Hematopoietic multipotent progenitor cell (in vitro differentiated cells): ENCODE data around the gene GABARAP. TPM values are rescaled to one million over a fixed set of nuclear protein-coding genes. Genes with fewer than 3 reads are reported as not detected.

Experiments used
- DNase-seq, 3 donors: peaks; one replicate each; pipeline ENCODE4 v3.0.0-alpha.2; 2011 to 2015; ENCODE audit warnings: low read depth in 2 of 3, low spot score in 2 of 3
- total RNA-seq: library from RNA; depleted of rRNA; stranded (reverse); fragments of >200 nt; gene quantifications from one replicate; pipeline ENCODE4 v1.2.3, GENCODE V29; 2012

The GABARAP gene
- 121 TPM for total RNA-seq

DNA sequence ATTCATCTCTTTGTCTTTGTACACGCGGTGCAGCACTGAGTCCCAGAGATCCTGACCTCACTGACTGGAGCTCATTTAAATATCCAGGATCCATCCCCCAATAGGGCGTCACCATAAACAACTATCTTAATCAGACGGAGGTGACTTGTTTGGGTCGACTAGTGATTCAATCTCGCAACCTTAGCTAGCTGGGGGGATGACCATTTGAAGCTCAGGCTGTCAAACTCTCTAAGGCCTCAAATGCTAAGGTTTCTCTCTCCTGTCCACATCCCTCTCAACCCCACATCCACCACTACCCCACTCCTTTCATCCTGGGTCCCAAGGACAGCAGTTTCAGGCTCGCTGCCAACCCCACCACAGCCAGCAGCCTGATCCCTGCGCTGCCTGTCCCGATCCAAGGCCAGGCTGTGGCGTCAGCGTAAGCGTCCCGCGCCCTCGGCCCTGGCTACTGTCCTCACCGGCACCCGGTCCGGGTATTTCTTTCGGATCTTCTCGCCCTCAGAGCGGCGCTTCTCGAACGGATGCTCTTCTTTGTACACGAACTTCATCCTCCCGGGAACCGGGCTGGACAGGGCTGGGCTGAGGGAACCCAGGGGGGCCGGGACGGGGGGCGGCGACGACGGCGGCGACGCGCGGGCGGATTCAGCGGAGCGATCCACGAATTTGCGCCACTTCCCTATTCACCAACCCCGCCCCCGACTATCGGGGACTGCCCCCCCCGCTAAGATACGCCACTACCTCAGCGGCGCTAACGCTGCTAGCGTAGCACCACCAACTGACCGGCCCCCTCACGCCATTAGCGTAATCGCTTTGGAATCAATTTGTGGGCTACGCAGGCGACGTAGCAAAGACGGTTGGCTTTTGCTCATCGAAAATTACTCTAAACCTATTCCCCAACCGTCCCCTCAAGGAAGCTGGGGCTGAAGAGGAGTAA, at the start of gene GABARAP:
Gene GABARAP (minus strand): TSS at position 667 of the 934 bp plus-strand sequence. CDS start 119 bp downstream, at position 548.
- peak in 2 of 3 donors; percentile 91 to 94 for DNase-seq

DNA sequence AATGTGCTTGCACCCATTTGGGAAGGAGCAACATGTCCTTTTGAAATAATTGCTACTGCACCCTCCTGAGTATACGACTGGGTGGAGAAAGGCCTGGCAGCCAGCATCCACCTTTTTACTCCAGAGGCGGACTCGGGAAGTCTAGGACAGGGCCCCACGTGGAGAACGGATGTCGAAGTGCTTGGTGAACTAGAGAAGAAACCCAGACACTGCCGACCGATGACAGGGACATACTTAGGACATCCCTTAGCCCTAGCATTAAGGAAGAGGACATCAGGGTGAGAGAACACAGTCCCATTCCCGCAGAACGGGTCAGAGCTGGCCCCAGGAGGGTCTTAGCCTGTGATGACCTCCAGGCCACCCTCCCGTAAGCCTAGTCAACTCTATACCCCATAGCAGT, 48.4 kb upstream of the GABARAP start:
- DNase-seq: no peak

DNA sequence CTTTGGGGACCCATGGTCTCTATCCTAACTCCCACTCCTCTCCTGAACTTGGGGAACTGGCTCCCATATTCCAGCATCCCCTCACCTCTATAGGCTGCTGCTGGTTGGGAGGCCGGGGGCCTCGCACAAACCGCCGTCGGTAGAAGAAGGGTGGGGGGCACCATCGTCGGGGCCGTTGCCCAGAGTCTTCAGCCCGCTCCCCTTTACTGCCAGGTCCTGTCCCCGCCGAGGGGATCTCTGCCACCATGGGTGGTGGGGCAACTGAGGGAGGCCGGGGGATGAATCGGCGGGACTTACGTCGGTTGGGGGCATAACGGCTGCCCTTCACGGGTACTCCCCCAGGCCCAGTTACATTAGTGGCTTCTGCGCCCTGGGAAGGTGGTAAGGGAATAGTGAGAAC, 47.9 kb upstream of the GABARAP start:
- DNase-seq: no peak

DNA sequence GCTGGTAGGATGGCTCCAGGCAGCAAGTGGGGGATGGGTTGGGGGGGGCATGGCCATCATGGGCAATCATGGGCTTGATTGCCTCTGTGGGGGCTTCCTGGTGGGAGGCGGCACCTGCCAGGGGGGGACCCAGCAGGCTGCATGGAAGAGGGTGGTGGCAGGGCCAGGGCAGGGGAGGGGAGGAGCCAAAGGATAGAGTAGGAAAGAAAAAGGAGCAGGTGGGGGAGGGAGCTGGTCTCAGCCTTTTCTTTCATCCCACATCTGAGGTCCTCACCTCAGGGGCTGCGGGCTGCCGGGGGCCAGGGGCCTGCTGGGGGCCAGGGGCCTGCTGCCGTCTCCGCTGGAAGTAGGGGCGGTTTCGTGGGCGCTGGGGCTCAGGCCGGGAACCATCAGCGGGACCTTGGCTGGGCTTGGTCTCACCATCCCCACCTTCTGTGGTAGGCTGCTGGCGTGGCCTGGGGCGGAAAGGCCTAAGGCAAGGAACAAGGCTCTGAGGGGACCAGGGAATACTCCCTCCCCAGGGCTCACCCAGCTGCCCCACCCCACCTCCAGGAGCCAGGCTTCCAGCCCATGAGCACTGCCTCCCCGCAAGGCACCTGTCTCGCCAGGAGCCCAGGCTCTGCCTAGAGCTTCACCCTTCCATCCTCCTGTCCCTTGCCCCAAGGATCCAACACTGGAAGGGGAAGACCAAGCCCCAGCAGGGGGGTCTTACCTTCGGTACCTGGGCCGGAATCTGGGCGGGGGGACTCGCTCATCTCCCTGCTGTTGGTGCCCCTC, 47.2 kb upstream of the GABARAP start:
- no peak for DNase-seq

DNA sequence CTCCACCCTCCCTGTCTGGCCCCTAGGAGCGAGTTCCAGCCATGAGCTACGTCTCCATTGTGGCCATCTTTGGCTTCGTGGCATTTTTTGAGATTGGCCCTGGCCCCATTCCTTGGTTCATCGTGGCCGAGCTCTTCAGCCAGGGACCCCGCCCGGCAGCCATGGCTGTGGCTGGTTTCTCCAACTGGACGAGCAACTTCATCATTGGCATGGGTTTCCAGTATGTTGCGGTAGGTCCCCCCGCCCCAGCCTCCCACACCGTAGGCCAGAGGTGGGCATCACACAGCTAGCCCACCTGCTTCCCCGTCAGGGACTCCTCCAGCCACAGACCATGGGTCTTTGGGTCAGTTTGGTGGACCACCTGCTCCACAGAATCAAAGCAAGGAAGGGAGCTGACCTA, 43.4 kb upstream of the GABARAP start:
- no peak for DNase-seq

DNA sequence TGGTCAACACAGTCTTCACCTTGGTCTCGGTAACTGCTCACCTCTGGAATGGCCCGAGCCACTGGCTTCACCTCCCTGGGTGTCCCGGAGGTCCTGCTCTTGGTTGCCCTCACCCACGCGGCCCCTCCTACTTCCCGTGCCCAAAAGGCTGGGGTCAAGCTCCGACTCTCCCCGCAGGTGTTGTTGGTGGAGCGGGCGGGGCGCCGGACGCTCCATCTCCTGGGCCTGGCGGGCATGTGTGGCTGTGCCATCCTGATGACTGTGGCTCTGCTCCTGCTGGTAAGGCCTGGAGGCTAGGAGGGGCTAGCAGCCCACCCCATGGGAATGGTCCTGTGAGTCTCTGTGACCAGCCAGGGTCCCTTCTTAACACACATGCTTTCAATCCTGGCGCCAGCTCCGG, 42.7 kb upstream of the GABARAP start:
- no peak for DNase-seq

DNA sequence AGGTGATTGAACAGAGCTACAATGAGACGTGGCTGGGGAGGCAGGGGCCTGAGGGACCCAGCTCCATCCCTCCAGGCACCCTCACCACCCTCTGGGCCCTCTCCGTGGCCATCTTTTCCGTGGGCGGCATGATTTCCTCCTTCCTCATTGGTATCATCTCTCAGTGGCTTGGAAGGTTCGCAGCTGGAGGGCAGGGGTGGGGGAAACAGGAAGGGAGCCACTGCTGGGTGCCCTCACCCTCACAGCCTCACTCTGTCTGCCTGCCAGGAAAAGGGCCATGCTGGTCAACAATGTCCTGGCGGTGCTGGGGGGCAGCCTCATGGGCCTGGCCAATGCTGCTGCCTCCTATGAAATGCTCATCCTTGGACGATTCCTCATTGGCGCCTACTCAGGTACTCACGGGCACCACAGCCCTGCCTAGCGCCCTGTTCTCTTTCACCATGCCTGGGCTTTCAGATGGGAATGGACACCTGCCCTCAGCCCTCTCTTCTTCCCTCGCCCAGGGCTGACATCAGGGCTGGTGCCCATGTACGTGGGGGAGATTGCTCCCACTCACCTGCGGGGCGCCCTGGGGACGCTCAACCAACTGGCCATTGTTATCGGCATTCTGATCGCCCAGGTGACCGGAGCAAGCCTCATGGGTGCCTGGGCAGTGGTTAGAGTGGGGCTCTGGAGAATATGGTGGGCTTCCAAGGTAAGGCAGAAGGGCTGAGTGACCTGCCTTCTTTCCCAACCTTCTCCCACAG, 41.4 kb upstream of the GABARAP start:
- no peak for DNase-seq

DNA sequence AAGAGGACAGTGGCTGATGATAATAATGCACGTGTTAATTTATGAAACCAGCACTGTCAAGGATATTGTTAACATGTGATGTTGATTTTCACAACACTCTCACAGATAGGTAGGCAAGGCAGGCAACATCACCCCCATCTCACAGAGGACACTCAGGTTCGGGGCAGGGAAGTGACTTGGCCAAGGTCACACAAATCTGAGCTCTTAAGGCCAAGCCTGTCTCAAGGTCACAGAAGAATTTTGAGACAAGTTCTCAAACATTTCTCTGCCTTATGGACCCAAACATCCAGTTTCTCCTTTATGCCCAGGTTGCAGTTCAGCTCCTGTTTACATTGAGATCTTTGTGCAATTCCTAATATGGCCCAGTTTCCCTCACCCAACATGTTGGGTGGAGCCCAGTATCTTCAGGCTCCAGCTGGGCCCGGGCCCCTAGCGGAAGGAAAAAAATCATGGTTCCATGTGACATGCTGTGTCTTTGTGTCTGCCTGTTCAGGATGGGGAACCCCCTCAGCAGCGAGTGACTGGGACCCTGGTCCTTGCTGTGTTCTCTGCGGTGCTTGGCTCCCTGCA, 40.6 kb upstream of the GABARAP start:
- peak in 2 of 3 donors; percentile 40 to 49 for DNase-seq

DNA sequence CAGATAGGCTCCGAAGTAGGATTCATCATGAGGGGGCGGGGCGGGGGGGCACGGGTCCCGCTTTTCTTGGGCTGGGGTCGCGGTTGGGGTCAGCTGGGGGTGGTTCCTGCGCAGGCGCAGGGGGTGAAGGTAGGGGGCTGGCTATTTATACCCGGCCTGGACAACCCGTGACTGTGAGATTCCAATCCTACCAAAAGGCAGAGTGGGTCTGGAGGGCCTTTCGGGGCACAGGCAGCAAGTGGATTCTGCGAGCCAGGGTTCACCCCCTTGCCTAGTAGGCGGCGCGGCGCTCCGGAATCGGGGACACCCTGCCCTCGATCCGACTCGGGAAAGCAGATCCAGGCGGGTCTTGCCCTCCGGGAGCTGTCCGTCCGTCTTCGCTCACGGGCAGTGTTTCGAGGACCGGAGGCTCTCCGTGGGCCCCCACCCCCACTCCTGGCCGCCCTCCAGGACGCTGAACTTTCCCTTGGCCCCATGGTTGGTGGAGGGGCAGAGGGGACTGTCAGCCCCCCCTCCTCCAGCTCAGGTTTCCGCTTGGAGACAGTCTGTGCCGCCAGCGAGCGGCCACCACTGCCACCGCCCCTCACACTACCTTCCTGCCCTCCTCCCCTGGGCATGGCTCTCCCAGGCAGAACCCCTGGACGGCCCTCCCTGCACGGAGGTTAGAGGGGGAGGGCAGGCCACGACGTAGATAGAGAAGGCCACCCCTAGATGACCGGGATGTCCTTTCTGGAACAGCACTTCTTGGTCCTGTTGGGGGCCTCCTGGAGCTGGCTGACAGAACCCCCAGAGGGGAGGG, 39.9 kb upstream of the GABARAP start:
- peak in 2 of 3 donors; percentile 34 to 54 for DNase-seq

DNA sequence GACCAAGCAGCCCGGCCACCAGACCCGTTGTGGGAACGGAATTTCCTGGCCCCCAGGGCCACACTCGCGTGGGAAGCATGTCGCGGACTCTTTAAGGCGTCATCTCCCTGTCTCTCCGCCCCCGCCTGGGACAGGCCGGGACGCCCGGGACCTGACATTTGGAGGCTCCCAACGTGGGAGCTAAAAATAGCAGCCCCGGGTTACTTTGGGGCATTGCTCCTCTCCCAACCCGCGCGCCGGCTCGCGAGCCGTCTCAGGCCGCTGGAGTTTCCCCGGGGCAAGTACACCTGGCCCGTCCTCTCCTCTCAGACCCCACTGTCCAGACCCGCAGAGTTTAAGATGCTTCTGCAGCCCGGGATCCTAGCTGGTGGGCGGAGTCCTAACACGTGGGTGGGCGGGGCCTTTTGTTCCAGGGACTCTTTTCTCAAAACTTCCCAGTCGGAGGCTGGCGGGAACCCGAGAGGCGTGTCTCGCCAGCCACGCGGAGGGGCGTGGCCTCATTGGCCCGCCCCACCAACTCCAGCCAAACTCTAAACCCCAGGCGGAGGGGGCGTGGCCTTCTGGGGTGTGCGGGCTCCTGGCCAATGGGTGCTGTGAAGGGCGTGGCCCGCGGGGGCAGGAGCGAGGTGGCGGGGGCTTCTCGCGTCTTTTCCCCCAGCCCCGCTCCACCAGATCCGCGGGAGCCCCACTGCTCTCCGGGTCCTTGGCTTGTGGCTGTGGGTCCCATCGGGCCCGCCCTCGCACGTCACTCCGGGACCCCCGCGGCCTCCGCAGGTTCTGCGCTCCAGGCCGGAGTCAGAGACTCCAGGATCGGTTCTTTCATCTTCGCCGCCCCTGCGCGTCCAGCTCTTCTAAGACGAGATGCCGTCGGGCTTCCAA, 39.1 kb upstream of the GABARAP start, which contains the start of gene SLC2A4:
Gene SLC2A4 (plus strand): TSS at position 645 of the 879 bp plus-strand sequence. CDS start 217 bp downstream, at position 862.
- DNase-seq: peak; percentile 49 to 87 (median 87)

DNA sequence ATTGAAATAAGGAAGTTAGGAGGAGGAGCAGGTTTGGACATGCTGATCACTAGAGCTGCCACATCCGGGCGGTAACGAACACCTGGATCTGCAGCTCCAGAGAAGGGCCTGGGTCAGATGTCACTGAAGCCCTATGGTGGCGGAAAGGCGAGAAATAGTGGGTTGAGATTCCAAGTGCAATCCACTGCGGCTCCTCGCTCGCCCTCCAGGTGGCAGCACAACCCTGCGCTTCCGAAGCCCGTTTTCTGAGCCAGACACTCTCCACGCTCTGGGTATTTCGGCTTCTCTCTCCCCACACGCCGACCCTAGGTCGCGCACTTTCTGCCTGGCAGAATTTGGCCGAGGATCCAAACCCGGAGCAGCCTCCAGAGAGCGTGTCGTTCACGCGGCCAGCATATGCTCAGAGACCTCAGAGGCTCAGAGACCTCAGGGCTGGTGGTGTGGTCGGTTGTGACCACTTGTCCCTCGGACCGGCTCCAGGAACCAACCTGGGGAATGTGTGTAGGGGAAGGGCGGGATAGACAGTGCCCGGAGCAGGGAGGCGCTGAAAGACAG, 38.3 kb upstream of the GABARAP start:
- peak; percentile 74 to 93 (median 82) for DNase-seq

DNA sequence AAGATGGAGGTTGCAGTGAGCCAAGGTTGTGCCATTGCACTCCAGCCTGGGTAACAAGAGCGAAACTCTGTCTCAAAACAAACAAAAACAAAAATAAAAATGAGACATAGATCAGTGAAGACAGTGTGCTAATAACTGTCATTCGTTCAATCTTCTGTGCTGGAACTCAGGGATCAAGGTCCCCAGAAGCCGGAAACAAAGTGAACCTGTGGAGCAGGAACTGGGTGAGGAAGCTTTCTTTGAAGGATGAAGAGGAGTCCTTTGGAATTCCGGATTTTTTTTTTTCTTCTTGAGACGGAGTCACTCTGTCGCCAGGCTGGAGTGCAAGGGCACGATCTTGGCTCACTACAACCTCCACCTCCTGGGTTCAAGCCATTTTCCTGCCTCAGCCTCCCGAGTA, 37.2 kb upstream of the GABARAP start:
- no peak for DNase-seq

DNA sequence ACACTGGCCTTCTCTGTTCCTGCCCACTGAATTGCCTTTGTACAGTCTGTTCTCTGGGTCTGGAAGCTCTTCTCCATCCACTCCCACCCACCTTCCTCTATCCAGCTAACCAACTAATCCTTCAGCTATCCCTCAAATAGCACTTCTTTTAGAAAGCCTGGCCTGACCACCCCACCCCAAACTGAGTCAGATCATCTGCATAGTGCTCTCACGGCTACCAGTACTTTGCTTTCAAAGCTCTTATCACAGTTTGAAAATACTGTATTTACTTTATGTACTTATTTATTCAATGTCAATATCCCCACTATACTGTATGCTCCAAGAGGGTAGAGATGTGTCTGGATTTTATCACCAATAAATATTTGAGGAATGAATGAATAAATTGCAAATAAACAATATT, 24.5 kb upstream of the GABARAP start:
- no peak for DNase-seq

DNA sequence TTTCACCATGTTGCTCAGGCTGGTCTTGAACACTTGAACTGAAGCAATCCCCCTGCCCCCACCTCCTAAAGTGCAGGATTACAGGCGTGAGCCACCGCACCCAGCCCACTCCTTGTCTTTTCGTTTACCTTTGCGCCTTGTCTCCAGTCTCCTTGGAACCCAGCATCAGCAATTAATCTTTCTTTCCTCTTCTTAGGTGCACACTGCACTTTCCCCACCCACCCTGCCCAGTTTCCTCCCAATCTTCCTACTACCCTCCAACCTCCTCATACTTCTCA, 21.5 kb upstream of the GABARAP start:
- no peak for DNase-seq

DNA sequence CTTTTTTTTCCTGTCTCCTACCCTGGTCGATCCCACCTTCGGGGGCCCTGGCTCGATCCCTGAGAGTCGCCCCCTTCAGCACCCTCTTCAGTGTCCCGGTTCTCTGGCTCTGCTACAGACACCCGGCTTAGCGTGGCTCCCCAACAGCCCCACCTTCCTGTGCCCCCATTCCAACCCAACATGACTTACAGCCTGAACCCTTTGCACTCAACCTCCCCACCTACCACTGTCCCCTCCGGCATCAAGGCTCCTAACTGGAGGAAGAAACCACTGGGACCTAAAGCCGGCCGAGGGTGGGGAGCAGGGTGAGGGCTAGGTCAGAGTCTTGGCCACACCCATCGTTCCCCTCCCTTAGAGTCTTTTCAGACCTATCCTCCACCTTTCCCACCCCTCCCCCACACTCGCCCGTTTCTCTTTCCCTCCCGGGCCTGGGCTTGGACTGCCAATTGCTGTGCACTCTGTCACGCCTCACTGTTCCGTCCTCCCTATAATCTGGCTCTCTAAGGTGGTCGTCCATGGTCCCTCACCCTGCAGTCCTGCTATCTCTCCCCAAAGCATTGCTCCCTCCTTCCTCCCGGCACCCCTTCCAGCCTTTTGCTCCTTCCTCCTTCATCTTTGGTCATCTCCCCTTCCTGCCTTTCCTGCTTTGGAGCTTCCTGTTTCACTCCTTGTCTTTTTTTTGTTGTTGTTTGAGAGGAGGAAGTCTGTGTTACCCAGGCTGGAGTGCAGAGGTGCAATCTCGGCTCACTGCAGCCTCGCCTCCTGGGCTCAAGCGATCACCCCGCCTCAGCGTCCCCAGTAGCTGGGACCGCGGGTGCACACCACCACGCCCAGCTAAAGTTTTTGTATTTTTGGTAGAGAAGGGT, 20.9 kb upstream of the GABARAP start:
- DNase-seq: peak in 1 of 3 donors; percentile 25

DNA sequence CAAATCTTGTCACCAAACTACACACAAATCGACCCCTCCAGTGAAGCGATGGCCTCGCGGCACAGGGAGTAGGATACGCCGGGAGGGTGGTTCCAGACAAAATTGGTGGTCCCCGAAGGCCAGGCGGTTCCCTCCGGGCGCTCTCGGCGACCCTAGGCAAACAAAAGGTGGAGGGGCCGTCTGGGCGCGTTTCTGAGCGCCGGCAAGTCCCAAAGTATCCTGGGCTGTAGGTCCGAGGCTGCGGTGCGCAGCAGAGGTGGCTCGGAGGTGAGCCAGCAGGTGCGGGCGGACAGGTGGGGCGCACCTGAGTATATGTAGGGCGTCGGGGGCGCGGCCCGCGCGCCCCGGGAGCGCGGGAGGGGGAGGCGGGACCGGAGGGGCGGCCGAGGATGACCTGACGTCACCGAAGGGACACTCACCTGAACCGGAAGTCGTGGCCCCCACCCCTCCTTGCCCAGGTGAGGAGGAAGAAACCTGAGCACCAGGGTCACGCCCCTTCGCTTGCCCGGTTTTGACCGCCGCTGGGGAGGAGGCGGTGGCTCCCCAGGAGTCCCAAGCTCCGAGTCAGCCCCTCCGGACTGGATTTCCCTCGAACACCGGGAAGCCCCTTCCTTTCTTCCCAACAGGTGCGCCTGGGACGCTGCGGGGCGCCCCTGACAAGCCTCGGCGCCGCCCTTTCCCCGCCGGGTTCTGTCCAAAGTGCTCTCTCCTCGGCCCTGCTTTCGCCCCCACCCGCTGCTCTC, 20.1 kb upstream of the GABARAP start, which contains the start of gene CLDN7:
Gene CLDN7 (minus strand): TSS at position 287 of the 743 bp plus-strand sequence. CDS start 435 bp downstream, outside the sequence.
- DNase-seq: no peak
